ENCODE measurements around the gene EFNB2.

DNA sequence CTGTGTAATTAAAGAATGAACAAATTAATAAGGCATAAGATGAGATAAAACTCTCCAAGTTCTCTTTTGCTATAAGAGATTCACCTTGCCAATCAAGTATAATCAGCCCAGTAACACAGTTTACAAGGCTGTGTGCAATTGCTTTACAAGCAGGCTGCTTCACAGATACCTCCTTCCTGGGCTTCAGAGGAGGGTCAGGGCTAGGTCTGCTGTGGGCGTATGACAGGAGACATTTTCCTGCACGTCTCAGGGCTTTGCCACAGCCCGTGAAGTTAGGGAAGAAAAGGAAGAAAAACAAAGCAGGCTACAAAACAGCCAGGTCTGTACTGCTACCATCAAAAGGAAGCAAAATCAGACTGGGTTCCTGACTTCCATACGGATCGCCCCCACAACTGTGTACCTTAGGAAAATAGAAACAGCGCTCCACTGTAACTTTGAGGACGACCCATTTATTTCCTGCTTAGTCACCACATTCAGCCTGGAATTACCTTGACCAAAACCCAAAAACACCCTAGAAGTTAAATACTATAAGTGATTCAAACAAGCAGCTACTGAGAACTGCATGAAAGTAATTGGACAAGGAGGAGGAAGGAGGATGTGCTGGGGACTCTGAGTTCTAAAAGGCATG is 12.4 kb downstream of the EFNB2 start:
- TF ChIP-seq, protein P1, sequence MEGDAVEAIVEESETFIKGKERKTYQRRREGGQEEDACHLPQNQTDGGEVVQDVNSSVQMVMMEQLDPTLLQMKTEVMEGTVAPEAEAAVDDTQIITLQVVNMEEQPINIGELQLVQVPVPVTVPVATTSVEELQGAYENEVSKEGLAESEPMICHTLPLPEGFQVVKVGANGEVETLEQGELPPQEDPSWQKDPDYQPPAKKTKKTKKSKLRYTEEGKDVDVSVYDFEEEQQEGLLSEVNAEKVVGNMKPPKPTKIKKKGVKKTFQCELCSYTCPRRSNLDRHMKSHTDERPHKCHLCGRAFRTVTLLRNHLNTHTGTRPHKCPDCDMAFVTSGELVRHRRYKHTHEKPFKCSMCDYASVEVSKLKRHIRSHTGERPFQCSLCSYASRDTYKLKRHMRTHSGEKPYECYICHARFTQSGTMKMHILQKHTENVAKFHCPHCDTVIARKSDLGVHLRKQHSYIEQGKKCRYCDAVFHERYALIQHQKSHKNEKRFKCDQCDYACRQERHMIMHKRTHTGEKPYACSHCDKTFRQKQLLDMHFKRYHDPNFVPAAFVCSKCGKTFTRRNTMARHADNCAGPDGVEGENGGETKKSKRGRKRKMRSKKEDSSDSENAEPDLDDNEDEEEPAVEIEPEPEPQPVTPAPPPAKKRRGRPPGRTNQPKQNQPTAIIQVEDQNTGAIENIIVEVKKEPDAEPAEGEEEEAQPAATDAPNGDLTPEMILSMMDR (IDR thresholded peaks at IDR 0.05; ENCODE audit: low read depth, low read length, missing input control): no peak
- TF ChIP-seq MAX (IDR thresholded peaks at IDR 0.05): no peak
- no peak for TF ChIP-seq TAF1 (conservative IDR thresholded peaks at IDR 0.05)
- no peak for TF ChIP-seq REST (IDR thresholded peaks at IDR 0.05)
- TF ChIP-seq EGR1 (IDR thresholded peaks at IDR 0.05; ENCODE audit: low read depth in 2 of 2): no peak

Data from liver (tissue), 3 donors.